ENCODE measurements around the gene HPCA.

Gene HPCA

GRCh38 chr1:32871364-32872191, 14.7 kb upstream of the HPCA start:
- no peak for DNase-seq

GRCh38 chr1:32872192-32872460, 14.2 kb upstream of the HPCA start:
- DNase-seq: no peak

DNA sequence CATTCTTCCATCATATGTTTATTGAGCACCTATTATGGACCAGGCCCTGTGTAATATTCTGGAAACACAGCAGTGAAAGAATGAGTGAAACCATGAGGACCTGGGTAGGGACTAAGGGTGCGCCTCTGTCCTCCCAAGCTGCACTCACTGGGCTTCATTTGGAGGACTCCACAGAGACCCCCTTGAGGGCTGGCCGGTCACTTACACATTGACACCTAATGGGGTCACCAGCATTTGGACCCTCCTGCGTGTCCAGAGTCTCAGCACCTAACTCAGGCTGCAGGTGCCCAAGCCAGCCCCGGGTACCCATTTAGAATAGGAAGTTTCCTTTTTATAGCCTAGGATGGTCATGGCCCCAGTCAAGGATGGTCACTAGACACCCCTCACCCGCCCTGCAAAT, 12.8 kb upstream of the HPCA start:
- DNase-seq: no peak

DNA sequence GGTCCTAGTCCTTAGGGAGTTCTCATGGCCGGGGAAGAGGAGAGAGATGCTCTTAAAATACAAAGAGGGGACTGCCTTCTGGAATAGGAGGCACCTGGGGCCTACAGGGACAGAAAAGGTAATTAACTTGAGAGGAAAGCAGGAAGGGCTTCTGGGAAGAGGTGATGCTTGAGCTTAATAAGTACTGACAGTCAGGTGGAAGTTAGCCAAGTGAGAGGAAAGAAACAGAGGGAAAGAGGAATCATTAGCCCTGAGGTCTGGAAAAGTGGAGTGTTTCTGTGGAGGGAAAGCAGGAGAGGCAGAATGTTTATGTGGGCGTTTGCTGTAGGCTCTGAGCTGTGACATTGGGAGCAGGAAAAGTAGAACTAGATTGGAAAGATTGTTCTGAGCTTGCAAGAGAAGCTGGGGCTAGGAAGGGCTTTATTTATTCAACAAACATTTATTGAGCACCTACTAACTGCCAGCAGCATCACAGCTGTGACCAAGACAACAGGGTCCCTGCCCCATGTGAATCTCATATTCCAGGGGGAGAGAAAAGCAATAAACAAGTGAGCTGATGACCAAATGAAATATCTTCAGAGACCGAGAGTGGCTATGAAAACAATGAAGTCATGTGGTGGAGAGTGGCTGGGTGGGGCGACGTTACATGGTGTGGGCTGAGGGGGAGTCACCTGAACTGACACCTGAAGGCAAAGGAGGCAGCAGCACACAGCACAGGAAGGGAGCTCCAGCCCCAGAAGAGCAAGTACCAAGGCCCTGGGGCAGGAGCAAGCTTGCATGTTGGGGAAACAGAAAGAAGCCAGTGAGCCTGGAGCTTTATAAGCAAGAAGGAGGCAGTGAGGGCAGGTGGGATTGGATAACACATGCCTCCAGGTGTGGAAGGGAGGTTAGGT, 11.2 kb upstream of the HPCA start:
- DNase-seq: no peak

DNA sequence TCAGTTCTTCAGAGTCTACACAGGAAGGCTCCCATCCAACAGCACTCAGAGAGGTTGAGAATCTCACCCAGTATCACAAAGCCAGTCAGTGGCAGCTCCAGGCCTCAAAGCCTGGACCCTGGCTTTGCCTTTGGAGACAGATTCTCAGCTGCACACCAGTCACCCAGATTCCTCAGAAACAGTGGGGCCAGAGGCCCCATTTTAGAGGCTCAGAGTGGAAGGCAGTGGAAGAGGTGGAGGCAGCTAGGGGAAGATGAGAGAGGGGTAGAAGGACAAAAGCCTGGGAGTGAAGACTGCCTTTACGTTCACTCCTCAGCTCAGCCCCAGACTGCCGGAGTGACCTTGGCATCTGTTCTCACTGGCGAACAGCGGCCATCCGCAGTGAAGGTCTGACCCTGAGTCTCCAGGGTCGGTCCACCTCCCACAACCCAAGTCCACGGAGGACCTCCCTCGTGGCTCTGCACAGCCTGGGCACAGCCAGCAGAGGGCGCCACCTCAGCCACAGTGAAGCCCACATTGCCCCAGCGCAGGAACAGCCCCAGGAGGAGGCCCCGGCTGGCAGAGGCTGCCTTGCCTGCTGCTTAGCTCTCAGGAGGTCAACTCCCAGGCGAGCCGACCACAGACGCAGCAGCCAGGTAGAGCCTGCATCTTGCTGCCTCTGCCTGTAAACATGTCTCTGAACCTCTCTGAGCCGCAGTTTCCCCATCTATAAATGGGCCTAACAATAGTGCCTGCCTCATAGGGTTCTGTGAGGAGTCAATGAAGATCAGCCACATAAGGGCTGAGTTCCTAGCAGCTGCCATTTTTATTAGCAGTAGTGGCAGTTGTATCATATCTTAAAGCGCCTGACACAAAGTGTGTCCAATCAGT, 9.7 kb upstream of the HPCA start:
- no peak for DNase-seq

- peak in 1 of 2 experiments; percentile 66 for DNase-seq
Measured at GRCh38 chr1:32877211-32878110, 8.8 kb upstream of the HPCA start.

DNA sequence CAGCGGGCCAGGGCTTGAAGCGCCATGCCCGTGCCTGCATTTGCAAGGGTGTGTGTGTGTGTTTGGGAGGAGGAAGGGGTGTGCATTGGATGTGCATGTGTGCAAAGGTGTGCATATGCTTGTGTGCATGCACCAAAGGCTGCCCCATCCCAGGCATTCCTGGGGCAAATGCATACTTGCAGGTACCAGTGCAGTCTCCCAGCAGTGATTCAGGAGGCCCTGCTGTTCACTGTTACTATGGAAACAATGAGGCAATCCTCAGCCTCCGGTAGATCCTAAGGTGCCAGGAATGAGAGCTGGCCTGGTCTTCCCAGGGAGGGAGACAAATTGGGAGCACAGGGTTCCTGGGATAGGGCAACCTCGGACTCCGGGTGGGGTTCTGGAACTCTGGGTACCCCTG, 8.1 kb upstream of the HPCA start:
- DNase-seq: peak; percentile 68 to 78

GRCh38 chr1:32878637-32879041, 7.7 kb upstream of the HPCA start:
- DNase-seq: no peak

- no peak for DNase-seq
Measured at GRCh38 chr1:32881291-32881690, 5.0 kb upstream of the HPCA start.

GRCh38 chr1:32881871-32882850, 4.1 kb upstream of the HPCA start:
- peak in 1 of 2 experiments; percentile 80 for DNase-seq

DNA sequence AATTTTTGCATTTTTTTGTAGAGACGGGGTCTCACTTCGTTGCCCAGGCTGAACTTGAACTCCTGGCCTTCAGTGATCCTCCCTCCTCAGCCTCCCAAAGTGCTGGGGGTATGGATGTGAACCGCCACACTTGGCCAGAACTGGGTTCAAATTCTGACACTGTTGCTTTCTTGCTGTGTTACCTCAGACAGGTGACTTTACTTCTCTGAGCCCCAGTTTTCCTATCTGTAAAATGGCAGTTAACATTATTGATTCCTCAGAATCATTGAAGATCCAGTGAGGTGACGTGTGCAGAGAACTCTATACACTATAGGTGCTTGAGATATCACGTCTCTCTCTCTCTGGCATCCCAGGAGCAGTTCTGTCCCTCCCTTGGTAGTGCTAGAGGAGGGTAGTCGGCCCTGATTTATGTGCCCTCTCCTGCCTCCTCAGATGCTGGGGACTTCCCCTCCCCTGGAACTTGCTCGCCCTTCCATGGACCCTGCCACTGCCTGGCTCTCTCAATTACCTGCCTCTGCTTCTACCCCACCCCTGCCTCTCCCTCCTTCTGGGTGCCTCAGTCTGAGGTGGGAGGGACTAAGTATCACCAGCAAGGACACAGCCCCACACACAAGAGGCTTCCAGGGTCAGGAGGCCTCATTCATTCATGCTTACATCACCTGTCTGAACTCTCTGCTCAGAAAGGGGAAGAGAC, 2.8 kb upstream of the HPCA start:
- DNase-seq: no peak

GRCh38 chr1:32884032-32884372, 2.3 kb upstream of the HPCA start:
- DNase-seq: no peak

- no peak for DNase-seq
Measured at GRCh38 chr1:32884726-32885125, 1.6 kb upstream of the HPCA start.

GRCh38 chr1:32885676-32886003, 651 bp upstream of the HPCA start:
- no peak for DNase-seq

DNA sequence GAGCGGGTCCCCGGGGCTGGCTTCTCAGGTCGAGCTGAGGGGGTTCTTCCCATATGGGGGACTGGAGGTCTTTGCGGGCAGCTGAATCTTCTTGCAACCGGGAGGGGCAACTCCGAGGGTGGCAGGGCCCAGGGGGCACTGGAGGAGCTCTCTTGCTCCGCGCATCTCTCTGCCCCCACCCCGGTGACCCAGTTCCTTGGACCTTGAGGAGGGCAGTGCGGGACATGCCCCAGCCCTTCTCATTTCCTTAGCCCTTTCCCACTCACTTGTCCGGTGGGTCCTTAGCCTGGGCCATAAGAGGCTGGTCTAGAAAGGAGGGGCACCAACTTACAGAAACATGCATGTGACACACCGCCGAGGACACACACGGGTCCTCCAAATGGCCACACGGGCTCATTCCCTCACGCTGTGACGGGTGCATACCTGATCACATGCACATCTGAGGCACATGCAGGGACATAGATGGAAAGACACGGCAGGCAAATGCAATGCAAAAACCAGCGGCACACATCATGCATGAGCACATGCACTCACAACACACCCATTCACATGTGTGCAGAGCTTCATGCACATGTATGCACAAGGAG, 630 bp downstream of the HPCA start:
- no peak for DNase-seq

- no peak for DNase-seq
Measured at GRCh38 chr1:32887623-32888022, 1.3 kb downstream of the HPCA start.

DNA sequence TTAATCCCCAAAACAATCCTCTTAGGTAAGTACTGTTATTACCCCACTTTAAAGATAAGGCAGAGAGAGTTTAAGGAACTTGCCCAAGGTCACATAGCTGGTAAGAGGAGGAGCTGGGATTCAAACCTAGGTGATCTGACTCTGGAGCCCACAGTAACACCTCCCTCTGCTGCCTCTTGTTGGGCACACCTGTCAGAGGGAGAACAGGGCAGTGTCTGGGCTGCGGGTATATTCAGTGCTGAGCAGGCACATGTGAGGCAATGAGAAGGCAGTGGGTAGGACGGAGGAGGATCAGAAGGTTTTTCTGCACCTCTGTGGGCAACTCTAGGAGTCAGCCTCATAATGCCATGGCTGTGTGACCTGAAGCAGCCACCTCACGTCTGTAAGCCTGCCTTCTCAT, 1.8 kb downstream of the HPCA start:
- no peak for DNase-seq

- no peak for DNase-seq
Measured at GRCh38 chr1:32888677-32889420, 2.6 kb downstream of the HPCA start.

GRCh38 chr1:32889731-32890278, 3.5 kb downstream of the HPCA start:
- DNase-seq: no peak

Measured in cerebellar nuclear complex (tissue), 1 donor.